ENCODE data around the gene IL6R.
A peak's percentile ranks its signal among the peaks of the same experiment; 100 is the strongest.

Gene IL6R

GRCh38 chr1:154427173-154428139 lies 22.3 kb downstream of the IL6R start:
- peak; percentile 59 for DNase-seq (ENCODE audit: low read depth)

GRCh38 chr1:154429118-154429517 lies 24.0 kb downstream of the IL6R start:
- DNase-seq (ENCODE audit: low read depth), result no peak

GRCh38 chr1:154429841-154430611 lies 24.9 kb downstream of the IL6R start:
- DNase-seq (ENCODE audit: low read depth), result no peak

GRCh38 chr1:154430903-154431302 lies 25.8 kb downstream of the IL6R start:
- no peak for DNase-seq (ENCODE audit: low read depth)

GRCh38 chr1:154431586-154432373 lies 26.6 kb downstream of the IL6R start:
- peak; percentile 97 for DNase-seq (ENCODE audit: low read depth)

GRCh38 chr1:154433161-154433764 lies 28.1 kb downstream of the IL6R start:
- no peak for DNase-seq (ENCODE audit: low read depth)

- DNase-seq (ENCODE audit: low read depth), result peak; percentile 51
Measured at GRCh38 chr1:154434346-154435085, 29.4 kb downstream of the IL6R start.

GRCh38 chr1:154435599-154436200 lies 30.6 kb downstream of the IL6R start:
- DNase-seq (ENCODE audit: low read depth), result no peak

GRCh38 chr1:154436433-154436832 lies 31.3 kb downstream of the IL6R start:
- DNase-seq (ENCODE audit: low read depth), result no peak

- DNase-seq (ENCODE audit: low read depth), result no peak
Measured at GRCh38 chr1:154440036-154440804, 35.1 kb downstream of the IL6R start.

GRCh38 chr1:154441241-154441888 lies 36.2 kb downstream of the IL6R start:
- no peak for DNase-seq (ENCODE audit: low read depth)

GRCh38 chr1:154442006-154442740 lies 37.0 kb downstream of the IL6R start:
- DNase-seq (ENCODE audit: low read depth), result no peak

- DNase-seq (ENCODE audit: low read depth), result no peak
Measured at GRCh38 chr1:154443274-154444013, 38.3 kb downstream of the IL6R start.

- DNase-seq (ENCODE audit: low read depth), result no peak
Measured at GRCh38 chr1:154445040-154445472, 39.9 kb downstream of the IL6R start.

GRCh38 chr1:154446292-154446691 lies 41.1 kb downstream of the IL6R start:
- DNase-seq (ENCODE audit: low read depth), result peak; percentile 82

- no peak for DNase-seq (ENCODE audit: low read depth)
Measured at GRCh38 chr1:154446789-154447188, 41.6 kb downstream of the IL6R start.

GRCh38 chr1:154448331-154448811 lies 43.2 kb downstream of the IL6R start:
- no peak for DNase-seq (ENCODE audit: low read depth)

GRCh38 chr1:154453161-154453560 lies 48.0 kb downstream of the IL6R start:
- DNase-seq (ENCODE audit: low read depth), result no peak

Data from GM04504 (cell line).